Bronchial epithelial cell (primary cell): ENCODE measurements around the gene RFTN1. TPM values are rescaled to one million over a fixed set of nuclear protein-coding genes. Genes with fewer than 3 reads are reported as not detected.
A peak's percentile ranks its signal among the peaks of the same experiment; 100 is the strongest.

Source experiments
- DNase-seq: peaks from one replicate; pipeline ENCODE4 v3.0.0-alpha.2; 2010; ENCODE audit warnings: low read depth
- FAIRE-seq: peaks from 2 replicates; lab custom pipeline; 2011; peaks lifted over from hg19 to GRCh38; lab: Jason Lieb, UNC
- H3K27me3 ChIP-seq: 2 replicates; pipeline ENCODE4 v1.5.1; 2011; ENCODE audit warnings: low read length; ENCODE audit not compliant: control insufficient read depth, insufficient read depth
- H3K36me3 ChIP-seq: 2 replicates; pipeline ENCODE4 v1.5.1; 2011; ENCODE audit warnings: low read length; ENCODE audit not compliant: control insufficient read depth, insufficient read depth
- H3K4me3 ChIP-seq: 2 replicates; pipeline ENCODE4 v1.5.1; 2011; ENCODE audit warnings: mild to moderate bottlenecking, low read depth, low read length, control low read depth
- CTCF ChIP-seq: IDR thresholded peaks from 2 replicates; pipeline ENCODE4 v1.5.1; 2011; ENCODE audit warnings: mild to moderate bottlenecking, moderate library complexity, low read length, control low read depth, inconsistent platforms; ENCODE audit not compliant: insufficient read depth, severe bottlenecking
- total RNA-seq: library from RNA; depleted of rRNA; stranded (reverse); fragments of >200 nt; gene quantifications from 2 replicates; pipeline ENCODE4 v1.2.1, GENCODE V29; 2014

The RFTN1 gene
- total RNA-seq, 1 donor from 2014 or later: 9.2 TPM

GRCh38 chr3:16498130-16498890 is 15.2 kb downstream of the RFTN1 start:
- H3K36me3 ChIP-seq: no peaks in the 10 kb centered on the region
- TF ChIP-seq CTCF: no peak
- no peak overlapping the region for H3K4me3 ChIP-seq
- H3K27me3 ChIP-seq: no peaks in the 10 kb centered on the region
- no peak for FAIRE-seq
- DNase-seq: no peak

GRCh38 chr3:16496408-16497222 is 16.9 kb downstream of the RFTN1 start:
- FAIRE-seq: no peak
- no peaks in the 10 kb centered on the region for H3K27me3 ChIP-seq
- peak; percentile 83 for DNase-seq
- H3K4me3 ChIP-seq: no peak overlapping the region
- H3K36me3 ChIP-seq: no peaks in the 10 kb centered on the region
- TF ChIP-seq CTCF: no peak

GRCh38 chr3:16496008-16496407 is 17.5 kb downstream of the RFTN1 start:
- no peak for TF ChIP-seq CTCF
- FAIRE-seq (no peak), DNase-seq (no peak)
- H3K27me3 ChIP-seq: no peaks in the 10 kb centered on the region
- H3K36me3 ChIP-seq: peaks cover 1% of the 10 kb centered on the region
- no peak overlapping the region for H3K4me3 ChIP-seq

- no peak for TF ChIP-seq CTCF
- Histone ChIP-seq H3K27me3 (no peaks in the 10 kb centered on the region), H3K4me3 (no peak overlapping the region), H3K36me3 (peaks cover 1% of the 10 kb centered on the region)
- DNase-seq (no peak), FAIRE-seq (no peak)
Measured at GRCh38 chr3:16494814-16495431, 18.6 kb downstream of the RFTN1 start.

- TF ChIP-seq CTCF: no peak
- Histone ChIP-seq H3K27me3 (no peaks in the 10 kb centered on the region), H3K4me3 (no peak overlapping the region), H3K36me3 (peaks cover 1% of the 10 kb centered on the region)
- FAIRE-seq: no peak
- DNase-seq: no peak
Measured at GRCh38 chr3:16494094-16494493, 19.4 kb downstream of the RFTN1 start.
